A172 (cell line): ENCODE measurements around the gene CNFN. TPM values are rescaled to one million over a fixed set of nuclear protein-coding genes. Genes with fewer than 3 reads are reported as not detected.

Source experiments
- DNase-seq: peaks from one replicate; pipeline ENCODE4 v3.0.0-alpha.2; 2015; ENCODE audit warnings: low spot score
- total RNA-seq: library from RNA; depleted of rRNA; stranded (reverse); fragments of >200 nt; shearing (Covaris generic); gene quantifications from 2 replicates; pipeline ENCODE4 v1.2.3, GENCODE V29; 2014

Gene CNFN
- total RNA-seq, 1 experiment from 2014 or later, result 0.34 TPM

GRCh38 chr19:42375415-42376176 is 14.5 kb downstream of the CNFN start:
- DNase-seq, result no peak

DNA sequence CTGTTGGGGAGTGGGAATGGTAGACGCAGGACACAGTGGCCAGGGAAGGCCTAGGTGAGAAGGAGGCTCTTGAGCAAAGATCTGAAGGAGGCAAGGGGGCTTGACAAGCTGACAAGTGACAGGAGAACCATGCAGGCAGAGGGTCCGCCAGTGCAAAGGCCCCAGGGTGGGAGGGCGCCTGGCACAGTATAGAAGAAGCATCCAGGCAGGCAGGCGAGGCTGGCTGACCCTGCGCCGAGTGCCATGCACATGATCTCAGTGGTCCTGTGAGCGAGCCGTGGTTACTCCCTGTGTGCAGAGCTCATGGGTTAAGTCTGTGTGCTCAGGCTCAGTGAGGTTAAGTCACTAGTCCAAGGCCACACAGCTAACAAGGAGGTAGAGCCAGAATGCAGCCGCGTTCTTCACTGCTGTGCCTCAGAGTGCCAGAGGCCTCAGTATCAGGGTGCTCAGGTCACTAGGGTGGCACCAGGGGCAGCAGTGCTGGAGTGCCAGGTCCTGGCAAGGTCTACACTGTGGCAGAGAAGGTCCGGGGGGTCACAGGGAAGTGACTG is 15.2 kb downstream of the CNFN start:
- no peak for DNase-seq

DNA sequence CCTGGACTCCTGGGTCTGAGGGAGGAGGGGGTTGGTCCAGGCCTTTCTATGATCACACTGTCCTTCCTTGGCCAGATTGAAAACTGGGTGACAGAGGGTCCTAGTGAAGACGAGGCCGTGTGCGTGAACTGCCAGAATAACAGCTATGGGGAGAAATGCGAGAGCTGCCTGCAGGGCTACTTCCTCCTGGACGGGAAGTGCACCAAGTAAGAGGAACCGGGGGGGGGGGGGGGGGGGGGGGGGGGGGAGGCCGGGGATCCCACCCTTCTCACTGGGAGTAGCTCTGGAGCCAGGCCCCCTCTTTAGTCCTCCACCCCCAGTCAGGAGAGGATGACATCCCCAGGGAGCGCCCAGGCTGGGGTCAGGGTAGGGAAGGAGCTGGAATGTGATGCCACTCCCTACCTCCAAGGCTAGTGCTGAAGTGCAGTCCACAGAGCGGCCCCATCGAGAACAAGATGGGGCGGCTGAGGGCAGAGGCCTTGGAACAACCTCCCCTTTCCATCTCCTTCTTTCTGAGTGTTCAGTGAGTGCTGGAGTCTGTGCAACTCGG is 19.4 kb downstream of the CNFN start:
- no peak for DNase-seq

DNA sequence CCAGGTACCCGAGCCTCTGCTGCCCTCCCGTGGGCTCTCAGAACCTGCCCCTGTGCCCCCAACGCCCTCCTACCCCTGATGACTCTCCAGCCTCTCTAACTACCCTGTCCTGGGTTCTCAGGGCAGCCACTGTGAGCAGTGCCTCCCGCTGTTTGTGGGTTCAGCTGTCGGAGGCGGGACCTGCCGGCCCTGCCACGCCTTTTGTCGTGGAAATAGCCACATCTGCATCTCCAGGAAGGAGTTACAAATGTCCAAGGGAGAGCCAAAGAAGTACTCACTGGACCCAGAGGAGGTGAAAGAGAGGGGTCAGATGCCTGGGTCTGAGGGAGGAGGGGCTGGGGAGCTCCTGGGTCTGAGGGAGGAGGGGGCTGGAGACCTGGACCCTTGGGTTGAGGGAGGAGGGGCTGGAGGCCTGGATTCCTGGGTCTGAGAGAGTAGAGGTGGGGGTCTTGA is 20.0 kb downstream of the CNFN start:
- no peak for DNase-seq

GRCh38 chr19:42369433-42370067 is 20.5 kb downstream of the CNFN start:
- DNase-seq, result no peak

DNA sequence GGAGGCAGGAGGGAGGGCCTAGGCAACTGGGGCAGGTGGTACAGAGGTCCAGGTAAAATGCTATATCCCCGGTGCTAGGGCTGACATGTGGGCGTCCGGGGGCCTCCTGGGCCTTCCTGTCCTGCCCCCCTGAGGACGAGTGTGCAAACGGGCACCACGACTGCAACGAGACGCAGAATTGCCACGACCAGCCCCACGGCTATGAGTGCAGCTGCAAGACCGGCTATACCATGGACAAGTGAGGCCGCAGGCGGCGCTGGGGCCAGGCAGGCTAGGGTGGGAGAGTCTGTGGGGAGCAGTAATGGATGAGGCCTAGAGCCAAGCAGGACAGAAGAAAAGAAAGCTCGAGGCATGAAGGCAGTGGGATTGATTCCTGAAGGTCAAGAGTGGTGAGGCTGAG is 21.3 kb downstream of the CNFN start:
- no peak for DNase-seq

DNA sequence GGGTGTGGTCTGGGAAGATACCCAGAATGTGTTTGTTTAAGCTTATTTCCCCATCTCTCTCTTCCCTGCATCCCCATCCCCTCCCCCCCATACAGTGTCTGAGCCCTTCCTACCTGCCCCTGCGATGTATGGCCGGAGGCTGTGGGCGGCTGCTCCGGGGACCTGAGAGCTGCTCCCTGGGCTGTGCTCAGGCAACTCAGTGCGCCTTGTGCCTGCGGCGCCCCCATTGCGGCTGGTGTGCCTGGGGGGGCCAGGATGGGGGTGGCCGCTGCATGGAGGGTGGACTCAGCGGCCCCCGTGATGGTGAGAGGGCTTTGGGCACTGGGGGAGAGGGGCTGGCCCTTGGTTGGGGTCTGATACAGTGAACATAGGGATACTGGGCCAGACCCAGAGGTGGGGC is 21.7 kb downstream of the CNFN start:
- DNase-seq, result no peak

- DNase-seq, result no peak
Measured at GRCh38 chr19:42367929-42368328, 22.2 kb downstream of the CNFN start.

GRCh38 chr19:42366673-42367072 is 23.4 kb downstream of the CNFN start:
- DNase-seq, result no peak

- no peak for DNase-seq
Measured at GRCh38 chr19:42363614-42364346, 26.3 kb downstream of the CNFN start.

DNA sequence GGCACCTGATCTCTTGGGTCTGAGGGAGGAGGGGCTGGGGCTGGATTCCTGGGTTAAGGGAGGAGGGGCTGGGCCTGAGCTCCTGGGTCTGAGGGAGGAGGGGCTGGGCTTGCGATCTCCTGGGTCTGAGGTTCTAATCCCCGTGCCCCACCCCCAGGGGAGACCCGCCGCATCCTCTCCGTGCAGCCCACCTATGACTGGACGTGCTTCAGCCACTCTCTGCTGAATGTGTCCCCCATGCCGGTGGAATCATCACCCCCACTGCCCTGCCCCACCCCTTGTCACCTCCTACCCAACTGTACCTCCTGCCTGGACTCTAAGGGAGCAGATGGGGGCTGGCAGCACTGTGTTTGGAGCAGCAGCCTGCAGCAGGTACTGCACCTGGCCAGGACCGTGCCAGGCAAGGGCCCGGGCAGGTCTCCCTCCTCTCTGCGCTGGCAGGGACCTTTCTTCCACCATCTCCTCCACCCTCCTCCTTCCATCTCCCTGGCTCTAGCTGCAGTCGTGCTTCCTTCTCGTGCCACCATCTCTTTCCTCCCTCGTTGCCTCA is 27.1 kb downstream of the CNFN start:
- no peak for DNase-seq

DNA sequence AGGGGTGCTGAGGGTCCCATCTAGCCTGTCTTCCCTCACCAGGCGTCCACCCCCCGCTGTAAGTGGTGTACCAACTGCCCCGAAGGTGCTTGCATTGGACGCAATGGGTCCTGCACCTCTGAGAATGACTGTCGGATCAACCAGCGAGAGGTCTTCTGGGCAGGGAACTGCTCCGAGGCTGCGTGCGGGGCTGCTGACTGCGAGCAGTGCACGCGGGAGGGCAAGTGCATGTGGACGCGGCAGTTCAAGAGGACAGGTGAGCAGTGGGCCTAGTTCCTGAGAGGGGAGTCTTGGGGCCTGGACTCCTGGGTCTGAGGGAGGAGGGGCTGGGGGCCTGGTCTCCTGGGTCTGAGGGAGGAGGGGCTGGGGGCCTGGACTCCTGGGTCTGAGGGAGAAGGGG is 27.8 kb downstream of the CNFN start:
- DNase-seq, result no peak

GRCh38 chr19:42361545-42361910 is 28.6 kb downstream of the CNFN start:
- no peak for DNase-seq

- no peak for DNase-seq
Measured at GRCh38 chr19:42360787-42361544, 29.1 kb downstream of the CNFN start.

GRCh38 chr19:42357290-42357689 is 32.8 kb downstream of the CNFN start:
- DNase-seq, result no peak

- DNase-seq, result no peak
Measured at GRCh38 chr19:42356686-42357085, 33.4 kb downstream of the CNFN start.

- no peak for DNase-seq
Measured at GRCh38 chr19:42355896-42356295, 34.2 kb downstream of the CNFN start.

GRCh38 chr19:42353341-42354015 is 36.6 kb downstream of the CNFN start:
- no peak for DNase-seq

GRCh38 chr19:42352301-42353259 is 37.5 kb downstream of the CNFN start:
- DNase-seq, result no peak
